ENCODE results near the gene SHISAL2B. TPM values are rescaled to one million over a fixed set of nuclear protein-coding genes. Genes with fewer than 3 reads are reported as not detected.

Gene SHISAL2B
- total and polyA plus RNA-seq, 8 donors: not detected

DNA sequence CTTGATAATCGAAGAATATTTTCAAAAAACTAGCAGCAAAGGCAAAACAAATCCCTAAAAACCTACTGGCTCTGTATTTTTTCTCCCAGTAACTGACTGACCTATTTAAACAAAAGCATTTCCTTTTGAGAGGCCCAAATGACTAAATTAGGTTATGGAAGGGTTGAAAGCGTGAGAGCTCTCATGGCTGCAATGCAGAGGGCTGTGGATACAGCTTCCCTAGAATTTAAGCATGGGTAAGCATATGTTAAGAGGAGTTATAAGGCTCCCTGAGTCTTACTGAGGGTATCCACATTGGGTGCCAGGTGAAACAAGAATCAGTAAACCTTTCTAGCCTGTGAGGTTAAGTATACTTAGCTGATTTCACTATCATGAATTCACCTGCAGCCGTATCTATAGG lies 32.3 kb downstream of the SHISAL2B start:
- no peaks in the 10 kb centered on the region for H3K4me1 ChIP-seq
- H3K27me3 ChIP-seq: no peaks in the 10 kb centered on the region
- WGBS, 5 donors: 64 to 90% (median 80%) methylated on average over 3 of the region's 3 CpGs
- DNase-seq: no peak
- no peak overlapping the region for H3K4me3 ChIP-seq
- H3K27ac ChIP-seq: no peak overlapping the region
- peaks cover 6 to 63% (median 52%) of the 10 kb centered on the region in 4 donors for H3K36me3 ChIP-seq
- no peaks in the 10 kb centered on the region for H3K9me3 ChIP-seq
- intact Hi-C loops (cut with DNase I; ENCODE audit: low total_unique reads): no loop called here
- TF ChIP-seq EP300 (IDR thresholded peaks at IDR 0.05) (no peak), POLR2A (IDR thresholded peaks at IDR 0.05) (no peak)
- TF ChIP-seq, protein P1, sequence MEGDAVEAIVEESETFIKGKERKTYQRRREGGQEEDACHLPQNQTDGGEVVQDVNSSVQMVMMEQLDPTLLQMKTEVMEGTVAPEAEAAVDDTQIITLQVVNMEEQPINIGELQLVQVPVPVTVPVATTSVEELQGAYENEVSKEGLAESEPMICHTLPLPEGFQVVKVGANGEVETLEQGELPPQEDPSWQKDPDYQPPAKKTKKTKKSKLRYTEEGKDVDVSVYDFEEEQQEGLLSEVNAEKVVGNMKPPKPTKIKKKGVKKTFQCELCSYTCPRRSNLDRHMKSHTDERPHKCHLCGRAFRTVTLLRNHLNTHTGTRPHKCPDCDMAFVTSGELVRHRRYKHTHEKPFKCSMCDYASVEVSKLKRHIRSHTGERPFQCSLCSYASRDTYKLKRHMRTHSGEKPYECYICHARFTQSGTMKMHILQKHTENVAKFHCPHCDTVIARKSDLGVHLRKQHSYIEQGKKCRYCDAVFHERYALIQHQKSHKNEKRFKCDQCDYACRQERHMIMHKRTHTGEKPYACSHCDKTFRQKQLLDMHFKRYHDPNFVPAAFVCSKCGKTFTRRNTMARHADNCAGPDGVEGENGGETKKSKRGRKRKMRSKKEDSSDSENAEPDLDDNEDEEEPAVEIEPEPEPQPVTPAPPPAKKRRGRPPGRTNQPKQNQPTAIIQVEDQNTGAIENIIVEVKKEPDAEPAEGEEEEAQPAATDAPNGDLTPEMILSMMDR (IDR thresholded peaks at IDR 0.05): no peak

DNA sequence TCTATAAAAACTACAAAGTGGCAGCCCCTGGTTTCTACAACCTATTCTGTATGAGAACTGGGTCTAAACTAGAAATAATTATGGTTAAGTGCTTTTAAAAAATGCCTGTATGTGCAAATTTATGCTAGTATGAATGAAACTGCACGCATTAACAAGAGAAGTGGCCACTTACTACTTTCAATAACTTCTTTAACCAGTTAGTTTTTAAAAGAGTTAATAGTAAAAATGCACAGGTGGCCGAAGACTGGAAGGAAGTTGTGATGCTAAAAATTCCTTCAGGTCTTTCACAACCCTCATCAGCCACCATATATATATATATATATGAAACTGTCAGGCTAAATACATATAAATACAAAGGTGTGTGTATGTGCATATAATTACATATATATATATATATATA lies 36.8 kb downstream of the SHISAL2B start:
- no peak for DNase-seq
- WGBS, 5 donors: 84 to 96% (median 95%) methylated on average over 2 of the region's 2 CpGs
- H3K4me3 ChIP-seq: no peak overlapping the region
- TF ChIP-seq POLR2A (IDR thresholded peaks at IDR 0.05): no peak
- TF ChIP-seq, protein P1 (IDR thresholded peaks at IDR 0.05): no peak
- peaks cover 6 to 84% (median 71%) of the 10 kb centered on the region in 4 donors for H3K36me3 ChIP-seq
- intact Hi-C loops (cut with DNase I; ENCODE audit: low total_unique reads): no loop called here
- H3K4me1 ChIP-seq: no peaks in the 10 kb centered on the region
- H3K27ac ChIP-seq: no peak overlapping the region
- no peaks in the 10 kb centered on the region for H3K27me3 ChIP-seq
- no peaks in the 10 kb centered on the region for H3K9me3 ChIP-seq

DNA sequence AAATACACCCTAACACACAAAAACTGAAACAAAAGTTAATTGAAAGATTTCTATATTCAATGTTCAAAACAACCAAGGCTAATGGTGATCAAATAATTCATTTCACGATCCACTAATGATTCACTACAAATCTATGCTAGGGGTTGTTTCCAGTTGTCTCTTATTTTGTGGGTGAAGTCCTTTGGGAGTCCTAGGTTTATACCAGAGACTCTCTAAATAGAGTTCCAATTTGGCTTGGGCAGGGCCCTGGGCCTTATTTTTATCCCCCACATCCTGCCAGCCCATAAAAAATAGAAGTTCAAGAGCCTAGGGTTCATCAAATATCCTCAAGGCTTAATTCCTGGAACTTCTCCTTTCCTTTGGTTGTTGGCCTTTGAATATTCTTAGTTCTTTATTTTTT lies 52.1 kb downstream of the SHISAL2B start:
- intact Hi-C loops (cut with DNase I; ENCODE audit: low total_unique reads): no loop called here
- H3K27ac ChIP-seq: no peak overlapping the region
- H3K9me3 ChIP-seq: no peaks in the 10 kb centered on the region
- H3K4me1 ChIP-seq: peaks cover 0 to 7% (median 0%) of the 10 kb centered on the region in 4 donors
- no peaks in the 10 kb centered on the region for H3K27me3 ChIP-seq
- WGBS, 5 donors: 81 to 91% (median 85%) methylated on average over 1 of the region's 1 CpG
- TF ChIP-seq EP300 (IDR thresholded peaks at IDR 0.05) (no peak), POLR2AphosphoS5 (IDR thresholded peaks at IDR 0.05) (no peak), POLR2A (IDR thresholded peaks at IDR 0.05) (no peak)
- TF ChIP-seq, protein P1 (IDR thresholded peaks at IDR 0.05): no peak
- H3K36me3 ChIP-seq: peaks cover 0 to 41% (median 29%) of the 10 kb centered on the region in 4 donors
- H3K4me3 ChIP-seq: no peak overlapping the region
- DNase-seq: no peak

DNA sequence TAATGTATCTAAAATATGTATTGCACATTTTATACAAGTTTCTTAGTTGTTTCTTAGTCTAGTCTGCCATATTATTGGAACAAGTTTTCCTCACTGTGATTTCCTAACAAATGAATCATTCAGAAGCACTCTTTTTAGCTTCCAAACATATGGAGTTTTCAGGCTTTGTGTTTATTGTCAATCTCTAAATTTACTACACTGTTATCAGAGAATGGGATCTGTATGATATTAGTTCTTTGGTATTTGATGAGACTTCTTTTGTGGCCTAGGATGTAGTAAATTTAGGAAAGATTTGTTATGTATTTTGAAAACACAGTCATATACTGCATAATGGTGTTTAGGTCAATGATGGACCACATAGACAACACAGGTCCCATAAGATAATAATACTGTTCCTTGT lies 52.5 kb downstream of the SHISAL2B start:
- Histone ChIP-seq H3K27ac (no peak overlapping the region), H3K4me1 (peaks cover 0 to 7% (median 0%) of the 10 kb centered on the region in 4 donors)
- TF ChIP-seq EP300 (IDR thresholded peaks at IDR 0.05) (no peak), POLR2AphosphoS5 (IDR thresholded peaks at IDR 0.05) (no peak), POLR2A (IDR thresholded peaks at IDR 0.05) (no peak)
- TF ChIP-seq, protein P1 (IDR thresholded peaks at IDR 0.05): no peak

More for the DNA sequence above, 52.5 kb downstream of the SHISAL2B start:
- intact Hi-C loops (cut with DNase I; ENCODE audit: low total_unique reads): no loop called here
- Histone ChIP-seq H3K27me3 (no peaks in the 10 kb centered on the region), H3K4me3 (no peak overlapping the region), H3K36me3 (peaks cover 0 to 45% (median 33%) of the 10 kb centered on the region in 4 donors), H3K9me3 (no peaks in the 10 kb centered on the region)
- no peak for DNase-seq

Data from stomach (tissue), 9 donors.